GM13977 (cell line): ENCODE data around the gene C14orf39.
"Not testable (repeated sequence)": the region's sequence is repeated elsewhere in the genome, so short reads cannot be mapped to it uniquely, and the experiment has no call there.

Experiments used
- DNase-seq: peaks from one replicate; pipeline ENCODE4 v3.0.0; 2012; ENCODE audit warnings: low spot score
- CTCF ChIP-seq: IDR thresholded peaks from 2 replicates; pipeline ENCODE4 v1.5.1; 2012; ENCODE audit warnings: mild to moderate bottlenecking, control low read depth; ENCODE audit not compliant: insufficient read depth; ENCODE audit errors: extremely low read depth, missing control alignments
- in situ Hi-C: fragments of 300-500 bp; cut with MboI; formaldehyde crosslinking; loops from one replicate; pipeline ENCODE4 v1.12.0; 2022; ENCODE audit warnings: low sequenced_read_pairs, low pct_unique_long_range_greater_than_20kb, mixed read lengths, inconsistent platforms; ENCODE audit not compliant: unreplicated experiment

Gene C14orf39

DNA sequence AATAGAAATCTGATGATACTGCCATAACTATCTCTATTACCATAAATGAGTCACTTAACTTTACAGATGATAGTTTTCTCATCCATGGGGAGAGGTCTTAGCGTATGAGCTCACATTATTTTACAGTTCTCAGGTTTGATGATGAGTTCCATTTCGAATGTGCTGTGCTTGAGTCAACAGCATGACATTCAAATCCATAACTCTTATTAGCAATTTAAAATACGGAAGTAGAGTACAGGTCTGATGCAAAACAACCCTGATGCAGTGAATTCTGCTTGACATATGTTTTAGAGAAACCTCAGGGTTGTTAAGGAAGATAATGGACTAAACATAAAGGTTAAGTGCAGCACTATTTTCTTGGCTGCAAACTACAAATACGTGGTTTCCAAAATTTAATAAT, 30.0 kb downstream of the C14orf39 start:
- in situ Hi-C loops, result no loop called here
- DNase-seq, result no peak
- TF ChIP-seq CTCF, result no peak

DNA sequence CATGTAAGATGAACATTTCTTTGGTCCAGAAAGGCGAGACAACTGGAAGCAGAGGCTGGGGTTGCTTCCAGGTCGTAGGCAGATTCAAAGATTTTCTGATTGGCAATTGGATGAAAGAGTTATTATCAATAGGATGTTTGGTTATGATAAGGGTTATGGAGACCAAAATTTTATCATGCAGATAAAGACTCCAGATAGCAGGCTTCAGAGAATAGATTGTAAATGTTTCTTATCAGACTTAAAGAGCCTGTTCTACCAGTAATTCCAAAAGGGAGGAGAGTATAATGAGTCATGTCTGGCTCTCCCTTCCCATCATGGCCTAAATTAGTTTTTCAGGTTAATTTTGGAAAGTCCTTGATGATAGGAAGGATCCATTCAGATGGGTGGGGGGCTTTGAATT, 55.6 kb downstream of the C14orf39 start:
- no peak for DNase-seq
- in situ Hi-C loops, result no loop called here
- no peak for TF ChIP-seq CTCF

- no peak for TF ChIP-seq CTCF
- in situ Hi-C loops, result no loop called here
Measured at GRCh38 chr14:60420050-60420449, 65.8 kb downstream of the C14orf39 start.

GRCh38 chr14:60397550-60397949, 88.3 kb downstream of the C14orf39 start:
- DNase-seq, in situ Hi-C loops: not testable (repeated sequence)

More at GRCh38 chr14:60420050-60420449, 65.8 kb downstream of the C14orf39 start:
- no peak for DNase-seq

DNA sequence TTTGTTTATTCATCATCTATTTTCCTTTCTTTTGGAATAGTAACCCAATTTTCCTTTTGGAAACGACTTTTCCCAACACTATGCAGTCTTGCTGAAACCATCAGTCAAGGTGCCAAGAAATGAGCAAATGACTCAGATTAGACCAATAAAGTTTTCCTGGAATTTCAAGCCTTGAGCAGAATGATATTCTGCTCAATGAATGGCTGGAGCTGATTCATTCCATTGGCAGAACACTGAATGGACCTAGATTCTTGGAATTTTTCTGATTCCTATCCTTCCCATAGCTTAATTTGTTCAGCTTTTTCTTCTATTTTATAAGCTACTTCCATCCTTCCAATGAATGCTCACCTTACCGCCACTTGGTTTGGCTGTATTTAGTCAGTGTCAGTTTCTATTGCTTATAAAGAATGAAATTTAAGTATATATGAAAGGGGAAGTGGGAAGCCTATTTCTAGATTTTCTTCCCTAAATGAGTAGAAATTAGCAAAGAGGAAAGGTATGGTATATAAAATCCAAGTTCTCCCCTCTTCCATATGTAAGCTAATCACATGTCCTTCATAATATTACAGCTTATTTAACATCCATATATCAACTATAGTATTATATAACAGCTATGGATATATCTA, 89.0 kb downstream of the C14orf39 start:
- no peak for TF ChIP-seq CTCF
- DNase-seq, result no peak
- in situ Hi-C loops, result no loop called here
